Mesendoderm (in vitro differentiated cells): Measurements from ENCODE around the gene MISFA. TPM values are rescaled to one million over a fixed set of nuclear protein-coding genes. Genes with fewer than 3 reads are reported as not detected.

Experiments
- DNase-seq: peaks from one replicate; pipeline ENCODE4 v3.0.0; 2013
- H2AK5ac ChIP-seq: 2 replicates; pipeline ENCODE4 v1.6.1; 2013; ENCODE audit warnings: low read length, inconsistent platforms
- H2BK120ac ChIP-seq: 2 replicates; pipeline ENCODE4 v1.6.1; 2013; ENCODE audit warnings: low read depth, mild to moderate bottlenecking, low read length, moderate library complexity, mixed read lengths
- H2BK15ac ChIP-seq: replicated peaks from 2 replicates; pipeline ENCODE4 v1.6.1; 2013; ENCODE audit warnings: low read depth, mild to moderate bottlenecking, moderate library complexity
- H2BK5ac ChIP-seq: 2 replicates; pipeline ENCODE4 v1.6.1; 2013; ENCODE audit warnings: low read length, inconsistent platforms
- H3K18ac ChIP-seq: 2 replicates; pipeline ENCODE4 v1.6.1; 2013; ENCODE audit warnings: mild to moderate bottlenecking, low read length, mixed read lengths
- H3K23ac ChIP-seq: one replicate; pipeline ENCODE4 v1.6.1; 2013; ENCODE audit warnings: low read length
- H3K27ac ChIP-seq: 2 replicates; pipeline ENCODE4 v1.5.1; 2013; ENCODE audit warnings: low read depth, mild to moderate bottlenecking, inconsistent platforms, low read length, moderate library complexity
- H3K27me3 ChIP-seq: 2 replicates; pipeline ENCODE4 v1.6.1; 2013; ENCODE audit warnings: low read length, control low read depth, mild to moderate bottlenecking, inconsistent platforms; ENCODE audit not compliant: insufficient read depth, poor library complexity
- H3K36me3 ChIP-seq: 2 replicates; pipeline ENCODE4 v1.6.1; 2013; ENCODE audit warnings: low read length, inconsistent platforms; ENCODE audit not compliant: control insufficient read depth, insufficient read depth
- H3K4ac ChIP-seq: one replicate; pipeline ENCODE4 v1.6.1; 2013; ENCODE audit warnings: low read depth, mild to moderate bottlenecking, low read length, moderate library complexity
- H3K4me1 ChIP-seq: 2 replicates; pipeline ENCODE4 v1.6.1; 2013; ENCODE audit warnings: low read depth, low read length, inconsistent platforms; ENCODE audit not compliant: control insufficient read depth
- H3K4me2 ChIP-seq: 2 replicates; pipeline ENCODE4 v1.6.1; 2013; ENCODE audit warnings: low read length
- H3K4me3 ChIP-seq: 2 replicates; pipeline ENCODE4 v1.5.1; 2013; ENCODE audit warnings: mild to moderate bottlenecking, low read length
- H3K56ac ChIP-seq: one replicate; pipeline ENCODE4 v1.6.1; 2013; ENCODE audit warnings: low read length
- H3K79me1 ChIP-seq: 2 replicates; pipeline ENCODE4 v1.6.1; 2013; ENCODE audit warnings: low read length, inconsistent platforms
- H3K79me2 ChIP-seq: 2 replicates; pipeline ENCODE4 v1.6.1; 2013; ENCODE audit warnings: mild to moderate bottlenecking, low read length; ENCODE audit not compliant: control insufficient read depth, insufficient read depth
- H3K9ac ChIP-seq: 2 replicates; pipeline ENCODE4 v1.6.1; 2013; ENCODE audit warnings: low read length, inconsistent platforms
- H4K5ac ChIP-seq: one replicate; pipeline ENCODE4 v1.6.1; 2013; ENCODE audit warnings: low read length
- H4K8ac ChIP-seq: one replicate; pipeline ENCODE4 v1.6.1; 2013; ENCODE audit warnings: low read depth, mild to moderate bottlenecking, control low read depth, low read length, moderate library complexity
- WGBS: extraction: QIAGEN DNeasy Blood & Tissue Kit; methylation state at CpG from one replicate; pipeline ENCODE4 v1.1.7; 2013; ENCODE audit warnings: low lambda C conversion rate, missing lambda C conversion rate; ENCODE audit not compliant: insufficient coverage; ENCODE audit errors: extremely low coverage; 5-methylcytosine and 5-hydroxymethylcytosine counted together
- polyA plus RNA-seq, 2 experiments: library from polyadenylated mRNA; stranded (reverse); fragments of 200-250 nt; gene quantifications; one replicate each; pipeline ENCODE4 v1.2.3, GENCODE V29; 2013

The MISFA gene
- polyA plus RNA-seq (2013, experiment 1 of 2): 2.2 TPM
- polyA plus RNA-seq (2013, experiment 2 of 2): 2.4 TPM

DNA sequence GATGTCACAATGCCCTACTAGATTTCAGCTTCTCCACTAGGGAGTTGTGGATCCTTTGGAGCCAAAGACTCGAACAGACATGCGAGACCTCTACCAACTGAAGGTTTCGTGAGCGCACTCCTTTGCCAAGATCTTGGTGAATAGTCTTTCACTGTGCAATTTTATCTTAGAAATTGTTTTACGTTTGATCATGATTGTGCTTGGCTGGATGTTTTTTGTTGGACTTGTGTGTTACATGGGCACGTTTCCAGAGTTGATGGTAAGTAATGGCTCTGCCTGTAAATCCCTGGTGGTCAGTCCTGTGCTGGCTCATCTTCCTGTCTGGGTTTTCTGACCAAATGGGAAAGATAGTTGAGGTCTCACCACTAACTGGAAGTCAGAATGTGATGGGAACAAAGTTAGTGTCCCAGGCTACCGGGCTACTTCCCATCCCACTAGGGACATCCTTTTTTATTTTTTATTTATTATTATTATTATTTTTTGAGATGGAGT lies at the start of gene MISFA:
TSS of gene MISFA (plus strand) at position 51 of the 492 bp plus-strand sequence. CDS start at position 191, 140 bp downstream.
- no peaks in the 10 kb centered on the region for H3K79me2 ChIP-seq

DNA sequence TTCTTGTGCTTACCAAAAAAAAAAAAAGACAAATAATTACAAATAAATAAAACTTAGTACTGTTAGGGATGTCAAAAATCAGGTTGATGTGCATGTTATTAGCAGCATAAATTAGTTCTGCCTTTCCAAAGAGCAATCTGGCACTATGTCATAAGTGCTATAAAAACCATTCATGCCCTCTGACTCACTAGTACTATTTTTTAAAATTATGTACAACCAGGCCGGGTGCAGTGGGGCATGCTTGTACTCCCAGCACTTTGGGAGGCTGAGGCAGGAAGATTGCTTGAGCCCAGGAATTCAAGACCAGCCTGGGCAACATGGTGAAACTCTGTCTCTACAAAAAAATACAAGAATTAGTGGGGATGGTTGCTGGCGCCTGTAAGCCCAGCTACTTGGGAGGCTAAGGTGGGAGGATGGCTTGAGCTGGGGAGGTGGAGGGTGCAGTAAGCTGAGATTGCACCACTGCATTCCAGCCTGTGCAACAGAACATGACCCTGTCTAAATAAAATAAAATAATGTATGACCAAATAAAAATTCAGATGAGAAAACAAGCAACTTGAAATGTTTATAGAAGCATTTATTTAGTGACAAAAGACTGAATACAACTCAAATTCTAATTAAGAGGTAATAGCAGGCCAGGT lies 36.4 kb upstream of the MISFA start:
- Histone ChIP-seq H3K36me3 (no peaks in the 10 kb centered on the region), H2BK120ac (no peak overlapping the region), H3K79me1 (no peaks in the 10 kb centered on the region), H2BK5ac (no peak overlapping the region), H4K8ac (no peak overlapping the region), H3K79me2 (no peaks in the 10 kb centered on the region), H3K9ac (no peak overlapping the region), H4K5ac (no peak overlapping the region), H3K23ac (no peak overlapping the region), H3K56ac (no peak overlapping the region), H3K27me3 (no peaks in the 10 kb centered on the region), H3K4me3 (no peak overlapping the region), H2BK15ac (no peak overlapping the region), H3K4me1 (no peaks in the 10 kb centered on the region), H3K4me2 (no peak overlapping the region), H3K27ac (no peak overlapping the region), H2AK5ac (no peak overlapping the region), H3K4ac (no peak overlapping the region), H3K18ac (no peak overlapping the region)
- DNase-seq: no peak
- no CpG with 5 or more reads among the region's 2 CpGs for WGBS

More for the DNA sequence above, at the start of gene MISFA:
- no CpG with 5 or more reads among the region's 7 CpGs for WGBS
- Histone ChIP-seq H3K4me2 (no peak within 1 kb of the TSS), H2BK5ac (no peak within 1 kb of the TSS), H2AK5ac (no peak within 1 kb of the TSS), H3K36me3 (no peaks in the 10 kb centered on the region), H3K4me3 (no peak within 1 kb of the TSS), H3K79me1 (no peaks in the 10 kb centered on the region), H3K18ac (no peak within 1 kb of the TSS), H3K9ac (no peak within 1 kb of the TSS), H3K23ac (no peak within 1 kb of the TSS), H3K56ac (no peak within 1 kb of the TSS), H3K27me3 (no peaks in the 10 kb centered on the region), H3K27ac (no peak within 1 kb of the TSS), H2BK120ac (no peak within 1 kb of the TSS), H3K4ac (no peak within 1 kb of the TSS), H4K5ac (no peak within 1 kb of the TSS), H3K4me1 (no peaks in the 10 kb centered on the region), H2BK15ac (no peak within 1 kb of the TSS), H4K8ac (no peak within 1 kb of the TSS)
- DNase-seq: no peak

DNA sequence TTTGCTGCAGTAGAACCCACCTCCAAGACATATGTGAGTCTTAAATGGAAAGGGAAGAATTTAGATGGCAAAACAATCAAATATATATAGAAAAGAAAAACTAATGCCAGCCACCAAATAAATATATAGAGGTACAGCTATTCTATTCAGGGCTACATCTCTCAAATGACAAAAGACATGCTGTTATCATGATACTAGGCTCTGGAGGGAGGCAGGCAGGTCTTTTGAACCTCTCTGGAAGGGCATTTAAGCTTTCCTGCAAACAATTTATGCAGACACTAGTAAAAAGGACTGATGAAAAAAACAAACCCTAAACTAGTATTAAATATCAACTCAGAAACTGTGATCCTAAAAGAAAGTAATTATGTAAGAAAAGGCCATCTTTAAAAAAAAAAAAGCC lies 35.4 kb upstream of the MISFA start:
- Histone ChIP-seq H3K18ac (no peak overlapping the region), H3K36me3 (no peaks in the 10 kb centered on the region), H3K27ac (no peak overlapping the region), H2BK120ac (no peak overlapping the region), H3K79me1 (no peaks in the 10 kb centered on the region), H3K79me2 (no peaks in the 10 kb centered on the region), H3K4me3 (no peak overlapping the region), H3K9ac (no peak overlapping the region), H3K4me1 (no peaks in the 10 kb centered on the region), H4K5ac (no peak overlapping the region), H4K8ac (no peak overlapping the region), H2BK5ac (no peak overlapping the region), H3K4ac (no peak overlapping the region), H3K56ac (no peak overlapping the region), H2BK15ac (no peak overlapping the region), H3K4me2 (no peak overlapping the region), H2AK5ac (no peak overlapping the region), H3K23ac (no peak overlapping the region), H3K27me3 (no peaks in the 10 kb centered on the region)
- no peak for DNase-seq

DNA sequence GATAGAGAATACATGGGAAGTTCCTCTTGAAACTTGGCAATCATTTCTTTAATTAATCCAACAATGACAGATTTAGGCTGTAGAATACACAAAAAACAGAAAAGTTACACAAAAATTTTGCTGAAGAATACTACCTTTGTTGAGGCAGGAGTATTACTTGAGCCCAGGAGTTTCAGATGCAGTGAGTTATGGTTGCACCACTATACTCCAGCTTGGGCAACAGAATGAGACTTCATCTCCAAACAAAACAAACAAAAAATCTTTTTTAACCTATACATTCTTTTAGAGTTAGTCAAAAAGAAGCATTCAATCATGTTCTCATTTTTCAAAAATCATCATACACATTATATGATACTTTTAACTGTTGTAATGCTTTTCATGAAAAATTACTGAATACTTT lies 33.2 kb upstream of the MISFA start:
- no peak overlapping the region for H3K27ac ChIP-seq
- no peak overlapping the region for H3K18ac ChIP-seq
- no peak for DNase-seq
- no peaks in the 10 kb centered on the region for H3K79me2 ChIP-seq
- H3K79me1 ChIP-seq: no peaks in the 10 kb centered on the region
- no peak overlapping the region for H3K4me3 ChIP-seq
- H3K9ac ChIP-seq: no peak overlapping the region
- no peak overlapping the region for H2BK120ac ChIP-seq
- H4K5ac ChIP-seq: no peak overlapping the region
- no peak overlapping the region for H3K23ac ChIP-seq
- no peak overlapping the region for H2AK5ac ChIP-seq
- no peaks in the 10 kb centered on the region for H3K27me3 ChIP-seq
- no peak overlapping the region for H4K8ac ChIP-seq
- no peak overlapping the region for H3K56ac ChIP-seq
- H2BK5ac ChIP-seq: no peak overlapping the region
- H3K36me3 ChIP-seq: no peaks in the 10 kb centered on the region
- H3K4ac ChIP-seq: no peak overlapping the region
- no peak overlapping the region for H3K4me2 ChIP-seq
- no peaks in the 10 kb centered on the region for H3K4me1 ChIP-seq
- no peak overlapping the region for H2BK15ac ChIP-seq

DNA sequence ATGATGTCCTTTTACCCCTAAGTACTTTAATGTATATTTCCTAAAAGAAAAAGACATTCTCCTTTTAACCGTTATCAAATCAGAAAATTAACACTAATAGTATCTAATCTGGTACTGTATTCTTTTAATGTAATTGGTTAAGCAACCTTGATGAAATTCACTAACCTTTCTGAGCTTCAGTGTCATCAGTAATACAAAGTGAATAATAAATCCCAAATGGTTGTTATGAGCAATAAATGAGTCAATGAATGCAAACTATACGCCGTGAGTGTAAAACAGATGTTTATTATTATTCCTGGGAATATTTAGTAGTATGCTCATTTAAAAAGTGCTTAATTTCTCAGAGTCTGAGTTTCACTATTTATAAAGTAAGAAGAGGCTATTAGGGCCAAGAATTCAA lies 32.5 kb upstream of the MISFA start:
- WGBS: no CpG with 5 or more reads among the region's 3 CpGs
- Histone ChIP-seq H3K4ac (no peak overlapping the region), H3K9ac (no peak overlapping the region), H3K36me3 (no peaks in the 10 kb centered on the region), H3K27ac (no peak overlapping the region), H3K23ac (no peak overlapping the region), H4K8ac (no peak overlapping the region), H3K79me2 (no peaks in the 10 kb centered on the region), H3K18ac (no peak overlapping the region), H3K79me1 (no peaks in the 10 kb centered on the region), H2BK120ac (no peak overlapping the region), H2AK5ac (no peak overlapping the region), H3K4me3 (no peak overlapping the region), H3K4me2 (no peak overlapping the region), H3K27me3 (no peaks in the 10 kb centered on the region), H3K4me1 (no peaks in the 10 kb centered on the region), H4K5ac (no peak overlapping the region), H3K56ac (no peak overlapping the region), H2BK5ac (no peak overlapping the region), H2BK15ac (no peak overlapping the region)
- no peak for DNase-seq

DNA sequence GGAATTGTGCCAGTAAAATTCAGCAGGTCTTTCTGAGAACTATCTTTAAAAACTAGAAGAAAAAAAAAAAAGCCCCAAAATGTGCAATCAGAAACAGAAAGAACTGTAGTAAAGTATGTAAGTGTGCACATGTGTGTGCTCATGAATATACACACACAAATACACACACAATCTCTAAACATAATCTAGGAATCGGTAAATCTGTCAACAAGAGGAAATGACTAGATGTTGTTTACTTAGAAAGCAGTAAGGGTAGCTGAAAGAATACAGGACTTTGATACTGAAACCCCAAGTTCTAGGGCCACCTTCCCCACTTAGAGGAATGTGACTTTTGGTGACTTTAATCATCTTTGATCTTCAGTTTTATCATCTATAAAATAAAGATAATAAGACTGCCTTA lies 24.2 kb upstream of the MISFA start:
- Histone ChIP-seq H3K27ac (no peak overlapping the region), H3K4ac (no peak overlapping the region), H3K27me3 (no peaks in the 10 kb centered on the region), H2BK5ac (no peak overlapping the region), H3K18ac (no peak overlapping the region), H4K8ac (no peak overlapping the region), H3K79me2 (no peaks in the 10 kb centered on the region), H2AK5ac (no peak overlapping the region), H3K36me3 (no peaks in the 10 kb centered on the region), H3K23ac (no peak overlapping the region), H3K9ac (no peak overlapping the region), H3K4me3 (no peak overlapping the region), H2BK120ac (no peak overlapping the region), H2BK15ac (no peak overlapping the region), H3K4me2 (no peak overlapping the region), H3K56ac (no peak overlapping the region), H4K5ac (no peak overlapping the region), H3K4me1 (no peaks in the 10 kb centered on the region), H3K79me1 (no peaks in the 10 kb centered on the region)
- DNase-seq: no peak
- no CpG with 5 or more reads among the region's 1 CpG for WGBS
